HuH-7 (cell line): ENCODE results near the gene MKKS.

Experiments
- DNase-seq: peaks from one replicate; pipeline ENCODE4 v3.0.0; 2011; ENCODE audit warnings: low spot score

The MKKS gene

DNA sequence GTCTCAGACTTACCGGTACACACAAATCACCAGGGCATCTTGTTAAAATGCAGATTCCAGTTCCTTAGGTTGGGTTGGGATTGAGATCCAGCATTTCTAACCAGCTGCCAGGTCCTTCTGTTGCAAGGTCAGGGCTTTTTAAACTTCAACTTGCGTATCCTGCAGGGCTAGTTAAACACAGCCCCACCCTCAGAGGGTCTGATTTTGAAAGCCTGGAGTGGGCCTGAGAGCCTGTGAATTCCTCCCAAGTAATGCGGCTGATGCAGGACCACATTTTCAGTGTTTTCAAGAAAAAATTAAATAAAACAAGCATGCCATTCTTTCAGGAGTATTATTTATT is 65.3 kb downstream of the MKKS start:
- no peak for DNase-seq

- DNase-seq, result no peak
These were observed 65.9 kb downstream of the MKKS start for GRCh38 chr20:10367943-10368701.

DNA sequence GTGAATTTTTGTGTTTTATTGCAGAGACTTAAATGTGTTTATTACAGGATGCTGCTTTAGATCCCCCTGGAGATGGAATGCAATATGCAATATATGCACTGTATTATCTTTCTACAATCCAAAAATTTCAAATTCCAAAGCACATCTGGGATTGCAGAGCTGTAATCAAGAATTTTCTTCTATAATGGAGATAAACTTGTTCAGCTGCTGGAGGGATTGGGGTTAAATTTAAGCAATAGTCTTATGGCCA is 66.4 kb downstream of the MKKS start:
- DNase-seq, result no peak

- DNase-seq, result no peak
These were observed 66.9 kb downstream of the MKKS start for GRCh38 chr20:10366898-10367692.

- DNase-seq, result no peak
These were observed 71.3 kb downstream of the MKKS start for GRCh38 chr20:10362674-10363073.

- no peak for DNase-seq
These were observed 73.1 kb downstream of the MKKS start for GRCh38 chr20:10360878-10361277.

- DNase-seq, result no peak
These were observed 74.4 kb downstream of the MKKS start for GRCh38 chr20:10359621-10360040.

GRCh38 chr20:10357974-10358373 is 76.0 kb downstream of the MKKS start:
- no peak for DNase-seq

- no peak for DNase-seq
These were observed 76.8 kb downstream of the MKKS start for GRCh38 chr20:10357061-10357708.

DNA sequence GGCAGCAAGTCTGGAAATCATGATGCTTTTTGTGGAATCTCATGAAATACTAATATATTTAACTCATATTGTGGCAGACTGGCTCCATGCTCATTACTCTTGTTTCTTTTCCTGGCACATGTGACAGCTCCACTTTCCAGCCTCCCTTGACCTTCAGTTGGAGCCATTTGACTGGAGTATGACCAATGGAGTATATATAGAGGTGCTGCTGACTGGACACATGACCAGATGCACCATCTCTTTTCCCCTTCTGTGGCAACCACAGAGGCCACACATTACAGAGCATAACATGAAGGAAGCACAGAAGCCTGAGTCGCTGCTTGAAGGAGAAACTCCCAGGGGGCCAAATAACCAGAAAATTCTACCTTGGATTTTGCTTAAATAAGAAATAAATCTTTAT is 77.4 kb downstream of the MKKS start:
- no peak for DNase-seq

- DNase-seq, result no peak
These were observed 80.8 kb downstream of the MKKS start for GRCh38 chr20:10352934-10353824.
